Gastroesophageal sphincter (tissue), 4 donors: ENCODE results near the gene ZNF841. TPM values are rescaled to one million over a fixed set of nuclear protein-coding genes. Genes with fewer than 3 reads are reported as not detected.
A peak's percentile ranks its signal among the peaks of the same experiment; 100 is the strongest.
"Not testable (repeated sequence)": the region's sequence is repeated elsewhere in the genome, so short reads cannot be mapped to it uniquely, and the experiment has no call there.

Source experiments
- ATAC-seq: fragments of 150-250 bp; one replicate; pipeline ENCODE4 v1.9.1; 2016; ENCODE audit warnings: mild to moderate bottlenecking, moderate library complexity
- H3K27ac ChIP-seq, 4 donors: fragments of 200-600 bp; sonication (generic) in 3 of 4; 1 replicate in 3 of 4; 2 replicates in 1 of 4; pipeline ENCODE4 v1.5.1; 2016 to 2019
- H3K27me3 ChIP-seq: fragments of 200-600 bp; sonication (generic); one replicate; pipeline ENCODE4 v1.5.1; 2019
- H3K36me3 ChIP-seq, 2 donors: fragments of 200-600 bp; sonication (generic); one replicate each; pipeline ENCODE4 v1.5.1; 2019; ENCODE audit warnings: control low read depth in 1 of 2
- H3K4me1 ChIP-seq, 3 donors: fragments of 200-600 bp; sonication (generic); 1 replicate in 2 of 3; 2 replicates in 1 of 3; pipeline ENCODE4 v1.5.1; 2016 to 2019; ENCODE audit warnings: control low read depth in 2 of 3
- H3K4me3 ChIP-seq, 2 donors: fragments of 200-600 bp; sonication (generic); one replicate each; pipeline ENCODE4 v1.5.1; 2019; ENCODE audit warnings: mild to moderate bottlenecking in 1 of 2, moderate library complexity in 1 of 2
- H3K9me3 ChIP-seq, 3 donors: fragments of 200-600 bp; sonication (generic); one replicate each; pipeline ENCODE4 v1.5.1; 2017 to 2019; ENCODE audit warnings: control low read depth in 2 of 3
- EP300 ChIP-seq: sonication (generic); formaldehyde crosslinking; IDR thresholded peaks from one replicate; pipeline ENCODE4 v1.6.1; 2017; ENCODE audit warnings: antibody characterized with exemption, mild to moderate bottlenecking
- POLR2A ChIP-seq, 2 donors: fragments of 450-650 bp; IDR thresholded peaks; one replicate each; pipeline ENCODE4 v1.6.1; 2017; ENCODE audit warnings: antibody characterized with exemption in 2 of 2, mild to moderate bottlenecking in 2 of 2, moderate library complexity in 1 of 2
- POLR2AphosphoS5 ChIP-seq: sonication (generic); formaldehyde crosslinking; IDR thresholded peaks from one replicate; pipeline ENCODE4 v1.6.1; 2017; ENCODE audit warnings: antibody characterized with exemption
- WGBS, 2 donors: methylation state at CpG; one replicate each; pipeline ENCODE4 v1.1.5; 2018; ENCODE audit warnings: low coverage in 1 of 2; 5-methylcytosine and 5-hydroxymethylcytosine counted together
- total RNA-seq, 4 donors: library from RNA; depleted of rRNA; stranded (reverse); fragments of >200 nt; gene quantifications; one replicate each; pipeline ENCODE4 v1.1.0, GENCODE V29; 2016
- TF ChIP-seq, protein P1 (sequence below), 4 experiments: fragments of 200-600 bp in 2 of 4; fragments of 450-650 bp in 2 of 4; sonication (generic) in 1 of 4; IDR thresholded peaks; one replicate each; pipeline ENCODE4 v1.5.1; 2017 to 2019; ENCODE audit warnings: antibody characterized with exemption in 4 of 4, mild to moderate bottlenecking in 2 of 4, moderate library complexity in 2 of 4

ZNF841 gene
- total RNA-seq, 4 donors from 2014 or later: 12.6 to 26.3 (median 15.9) TPM

DNA sequence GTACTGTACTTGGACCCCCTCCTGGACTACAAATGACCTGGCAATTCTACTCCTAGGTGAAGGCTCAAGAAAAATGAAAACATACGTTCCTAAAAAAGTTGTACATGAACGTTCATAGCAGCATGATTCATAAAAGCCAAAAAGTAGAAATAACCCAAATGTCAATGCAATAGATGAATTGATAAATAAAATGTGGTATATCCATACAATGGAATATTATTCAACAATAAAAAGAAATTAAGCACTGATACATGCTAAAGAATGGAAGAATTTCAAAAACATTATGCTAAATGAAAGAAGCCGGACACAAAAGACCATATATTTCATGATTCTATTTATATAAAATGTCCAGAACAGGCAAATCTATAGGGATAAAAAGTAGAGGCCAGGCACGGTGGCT lies 56.4 kb downstream of the ZNF841 start:
- 95 to 100% methylated on average over 3 to 4 of the region's 4 CpGs for WGBS, 2 donors
- H3K4me1 ChIP-seq: no peaks in the 10 kb centered on the region
- ATAC-seq: no peak
- no peak overlapping the region for H3K4me3 ChIP-seq
- TF ChIP-seq EP300: no peak
- TF ChIP-seq, protein P1, sequence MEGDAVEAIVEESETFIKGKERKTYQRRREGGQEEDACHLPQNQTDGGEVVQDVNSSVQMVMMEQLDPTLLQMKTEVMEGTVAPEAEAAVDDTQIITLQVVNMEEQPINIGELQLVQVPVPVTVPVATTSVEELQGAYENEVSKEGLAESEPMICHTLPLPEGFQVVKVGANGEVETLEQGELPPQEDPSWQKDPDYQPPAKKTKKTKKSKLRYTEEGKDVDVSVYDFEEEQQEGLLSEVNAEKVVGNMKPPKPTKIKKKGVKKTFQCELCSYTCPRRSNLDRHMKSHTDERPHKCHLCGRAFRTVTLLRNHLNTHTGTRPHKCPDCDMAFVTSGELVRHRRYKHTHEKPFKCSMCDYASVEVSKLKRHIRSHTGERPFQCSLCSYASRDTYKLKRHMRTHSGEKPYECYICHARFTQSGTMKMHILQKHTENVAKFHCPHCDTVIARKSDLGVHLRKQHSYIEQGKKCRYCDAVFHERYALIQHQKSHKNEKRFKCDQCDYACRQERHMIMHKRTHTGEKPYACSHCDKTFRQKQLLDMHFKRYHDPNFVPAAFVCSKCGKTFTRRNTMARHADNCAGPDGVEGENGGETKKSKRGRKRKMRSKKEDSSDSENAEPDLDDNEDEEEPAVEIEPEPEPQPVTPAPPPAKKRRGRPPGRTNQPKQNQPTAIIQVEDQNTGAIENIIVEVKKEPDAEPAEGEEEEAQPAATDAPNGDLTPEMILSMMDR (IDR thresholded peaks at IDR 0.05): no peak
- TF ChIP-seq POLR2AphosphoS5: no peak
- TF ChIP-seq POLR2A (IDR thresholded peaks at IDR 0.05): no peak
- no peak overlapping the region for H3K27ac ChIP-seq
- H3K9me3 ChIP-seq: peaks cover 3 to 86% (median 9%) of the 10 kb centered on the region in 3 donors
- peaks cover 49 to 93% of the 10 kb centered on the region in 2 donors for H3K36me3 ChIP-seq
- H3K27me3 ChIP-seq: no peaks in the 10 kb centered on the region

DNA sequence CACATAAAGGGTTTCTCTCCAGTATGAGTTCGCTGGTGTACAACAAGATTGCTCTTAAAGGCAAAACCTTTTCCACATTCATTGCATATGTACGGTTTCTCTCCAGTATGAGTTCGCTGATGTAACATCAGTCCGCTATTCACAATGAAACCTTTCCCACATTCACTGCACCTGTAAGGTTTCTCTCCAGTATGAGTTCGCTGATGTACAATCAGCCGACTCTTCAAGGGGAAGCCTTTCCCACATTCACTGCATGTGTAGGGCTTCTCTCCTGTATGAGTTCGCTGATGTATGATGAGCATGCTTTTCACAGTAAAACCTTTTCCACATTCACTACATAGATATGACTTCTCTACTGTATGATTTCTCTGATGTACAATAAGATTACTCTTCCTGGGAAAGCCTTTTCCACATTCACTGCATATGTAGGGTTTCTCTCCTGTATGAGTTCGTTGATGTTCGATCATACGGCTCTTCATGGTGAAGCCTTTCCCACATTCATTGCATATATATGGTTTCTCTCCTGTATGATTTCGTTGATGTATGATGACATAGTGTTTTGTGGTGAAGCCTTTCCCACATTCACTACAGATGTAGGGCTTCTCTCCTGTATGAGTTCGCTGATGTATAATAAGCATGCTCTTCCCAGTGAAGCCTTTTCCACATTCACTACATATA lies 61.4 kb downstream of the ZNF841 start:
- no peaks in the 10 kb centered on the region for H3K27me3 ChIP-seq
- H3K36me3 ChIP-seq: peaks cover 36 to 74% of the 10 kb centered on the region in 2 donors
- H3K4me3 ChIP-seq: no peak overlapping the region
- no peak overlapping the region for H3K27ac ChIP-seq
- ATAC-seq: no peak
- 98% methylated on average over 8 to 10 of the region's 12 CpGs for WGBS, 2 donors
- peaks cover 0 to under 1% (median 0%) of the 10 kb centered on the region in 3 donors for H3K4me1 ChIP-seq
- peaks cover 7 to 93% (median 14%) of the 10 kb centered on the region in 3 donors for H3K9me3 ChIP-seq
- no peak for TF ChIP-seq POLR2AphosphoS5
- no peak for TF ChIP-seq EP300
- TF ChIP-seq, protein P1 (IDR thresholded peaks at IDR 0.05): no peak
- TF ChIP-seq POLR2A (IDR thresholded peaks at IDR 0.05): no peak

DNA sequence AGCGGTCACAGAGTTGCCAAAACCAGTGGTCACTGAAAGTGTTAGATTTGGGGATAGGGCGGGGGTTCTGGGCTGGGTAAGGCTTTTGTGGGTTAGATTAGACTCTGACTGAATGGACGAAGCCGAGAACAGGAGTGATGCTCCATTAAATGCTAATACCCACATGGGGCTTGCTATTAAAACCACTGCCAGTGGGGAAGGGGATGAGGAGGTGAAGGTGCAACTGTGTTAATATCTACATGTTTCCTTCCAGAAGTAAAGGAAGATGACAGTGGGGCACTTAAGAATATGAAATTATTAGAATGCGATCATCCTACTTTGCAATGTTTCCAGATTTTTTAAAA lies 66.8 kb downstream of the ZNF841 start:
- Histone ChIP-seq H3K4me1 (peaks cover 4 to 21% (median 4%) of the 10 kb centered on the region in 3 donors), H3K4me3 (peak overlapping the region; percentile 73 to 77), H3K27ac (peak overlapping the region; percentile 68 to 95 (median 94)), H3K27me3 (no peaks in the 10 kb centered on the region), H3K36me3 (peaks cover 0 to 45% of the 10 kb centered on the region in 2 donors), H3K9me3 (peaks cover 2 to 55% (median 3%) of the 10 kb centered on the region in 3 donors)
- ATAC-seq: peak; percentile 10
- 15 to 40% methylated on average over 2 to 5 of the region's 5 CpGs for WGBS, 2 donors
- no peak for TF ChIP-seq POLR2A (IDR thresholded peaks at IDR 0.05)
- TF ChIP-seq EP300: no peak
- TF ChIP-seq, protein P1 (IDR thresholded peaks at IDR 0.05): no peak
- TF ChIP-seq POLR2AphosphoS5: no peak

DNA sequence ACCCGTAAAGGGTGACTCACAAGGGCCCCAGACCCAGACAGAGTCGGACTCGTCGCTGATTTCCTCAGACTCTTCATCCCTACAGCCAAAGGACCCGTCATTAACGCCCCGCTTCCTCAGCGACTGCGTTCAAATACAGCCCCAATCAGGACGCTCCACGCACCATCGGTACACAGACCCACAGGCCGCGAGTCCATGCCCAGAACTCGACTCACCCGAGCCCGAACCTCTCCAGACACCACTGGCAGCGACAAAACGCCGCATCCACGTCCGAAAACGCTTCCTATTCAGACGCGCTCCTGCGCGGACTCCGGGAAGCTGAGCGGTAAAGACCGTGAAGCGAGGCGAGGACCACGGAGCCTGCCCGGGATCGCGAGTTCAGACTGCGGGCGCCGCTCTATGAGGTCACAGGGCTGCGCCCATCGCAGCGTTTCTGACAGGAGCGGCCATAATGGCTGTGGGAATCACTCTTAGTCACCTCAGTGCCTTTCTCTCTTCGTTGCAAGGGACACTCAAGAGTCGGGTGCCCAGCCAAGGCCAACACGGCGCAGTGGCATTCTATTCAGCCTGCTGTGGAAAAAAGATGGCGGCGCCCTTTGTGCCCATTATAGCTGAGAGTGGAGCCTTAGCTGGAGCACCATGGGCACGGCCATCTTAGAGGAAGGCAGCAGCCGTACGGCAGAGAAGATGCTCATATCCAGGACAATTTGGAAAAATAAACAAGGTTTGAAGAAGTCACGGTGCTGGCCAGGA lies 67.4 kb downstream of the ZNF841 start, which contains the start of gene ZNF614:
ZNF614 (minus strand) TSS at position 353 of the 753 bp plus-strand sequence. CDS start 2,634 bp downstream, outside the sequence.
- peak; percentile 96 for ATAC-seq
- Histone ChIP-seq H3K4me1 (peaks cover 4 to 21% (median 4%) of the 10 kb centered on the region in 3 donors), H3K4me3 (peak within 1 kb of the TSS; percentile 73 to 77), H3K36me3 (peaks cover 0 to 45% of the 10 kb centered on the region in 2 donors), H3K27me3 (no peaks in the 10 kb centered on the region), H3K27ac (peak within 1 kb of the TSS; percentile 68 to 95 (median 94)), H3K9me3 (peaks cover 0 to 55% (median 2%) of the 10 kb centered on the region in 3 donors)
- WGBS, 2 donors: 0% methylated on average over 9 of the region's 53 CpGs; no CpG with 5 or more reads in 1 of the 2 donors
- TF ChIP-seq, protein P1 (IDR thresholded peaks at IDR 0.05): no peak
- TF ChIP-seq EP300 (no peak), POLR2AphosphoS5 (peak; percentile 81), POLR2A (IDR thresholded peaks at IDR 0.05) (peak; percentile 44 to 45)

DNA sequence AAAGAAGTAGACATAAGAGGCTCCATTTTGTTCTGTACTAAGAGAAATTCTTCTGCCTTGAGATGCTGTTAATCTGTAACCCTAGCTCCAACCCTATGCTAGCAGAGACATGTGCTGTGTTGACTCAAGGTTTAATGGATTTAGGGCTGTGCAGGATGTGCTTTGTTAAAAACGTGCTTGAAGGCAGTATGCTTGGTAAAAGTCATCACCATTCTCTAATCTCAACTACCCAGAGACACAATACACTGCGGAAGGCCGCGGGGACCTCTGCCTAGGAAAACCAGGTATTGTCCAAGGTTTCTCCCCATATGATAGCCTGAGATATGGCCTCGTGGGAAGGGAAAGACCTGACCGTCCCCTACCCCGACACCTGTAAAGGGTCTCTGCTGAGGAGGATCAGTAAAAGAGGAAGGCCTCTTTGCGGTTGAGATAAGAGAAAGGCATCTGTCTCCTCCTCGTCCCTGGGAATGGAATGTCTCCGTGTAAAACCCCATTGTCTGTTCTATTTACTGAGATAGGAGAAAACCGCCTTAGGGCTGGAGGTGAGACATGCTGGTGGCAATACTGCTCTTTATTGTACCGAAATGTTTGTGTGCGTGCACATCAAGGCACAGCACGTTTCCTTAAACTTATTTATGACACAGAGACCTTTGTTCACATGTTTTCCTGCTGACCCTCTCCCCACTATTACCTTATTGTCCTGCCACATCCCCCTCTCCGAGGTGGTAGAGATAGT lies 69.1 kb downstream of the ZNF841 start:
- H3K27ac ChIP-seq, H3K27me3 ChIP-seq, H3K4me3 ChIP-seq, ATAC-seq: not testable (repeated sequence)
- 86 to 89% methylated on average over 10 to 12 of the region's 15 CpGs for WGBS, 2 donors
- peaks cover 4 to 21% (median 4%) of the 10 kb centered on the region in 3 donors for H3K4me1 ChIP-seq
- peaks cover 0 to 55% (median 2%) of the 10 kb centered on the region in 3 donors for H3K9me3 ChIP-seq
- peaks cover 0 to 49% of the 10 kb centered on the region in 2 donors for H3K36me3 ChIP-seq

DNA sequence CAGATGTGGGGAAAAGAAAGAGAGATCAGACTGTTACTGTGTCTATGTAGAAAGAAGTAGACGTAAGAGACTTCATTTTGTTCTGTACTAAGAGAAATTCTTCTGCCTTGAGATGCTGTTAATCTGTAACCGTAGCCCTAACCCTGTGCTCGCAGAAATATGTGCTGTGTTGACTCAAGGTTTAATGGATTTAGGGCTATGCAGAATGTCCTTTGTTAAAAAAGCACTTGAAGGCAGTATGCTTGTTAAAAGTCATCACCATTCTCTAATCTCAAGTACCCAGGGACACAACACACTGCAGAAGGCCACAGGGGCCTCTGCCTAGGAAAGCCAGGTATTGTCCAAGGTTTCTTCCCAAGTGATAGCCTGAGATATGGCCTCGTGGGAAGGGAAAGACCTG lies 71.1 kb downstream of the ZNF841 start:
- not testable (repeated sequence) for H3K4me3 ChIP-seq, H3K27me3 ChIP-seq, ATAC-seq, H3K27ac ChIP-seq
- Histone ChIP-seq H3K36me3 (peaks cover 0 to 68% of the 10 kb centered on the region in 2 donors), H3K4me1 (peaks cover 4 to 21% (median 4%) of the 10 kb centered on the region in 3 donors), H3K9me3 (peaks cover 0 to 59% (median 2%) of the 10 kb centered on the region in 3 donors)
- 95 to 97% methylated on average over 3 to 4 of the region's 4 CpGs for WGBS, 2 donors
